Measurements from ENCODE around the gene ACSF3.

The ACSF3 gene

DNA sequence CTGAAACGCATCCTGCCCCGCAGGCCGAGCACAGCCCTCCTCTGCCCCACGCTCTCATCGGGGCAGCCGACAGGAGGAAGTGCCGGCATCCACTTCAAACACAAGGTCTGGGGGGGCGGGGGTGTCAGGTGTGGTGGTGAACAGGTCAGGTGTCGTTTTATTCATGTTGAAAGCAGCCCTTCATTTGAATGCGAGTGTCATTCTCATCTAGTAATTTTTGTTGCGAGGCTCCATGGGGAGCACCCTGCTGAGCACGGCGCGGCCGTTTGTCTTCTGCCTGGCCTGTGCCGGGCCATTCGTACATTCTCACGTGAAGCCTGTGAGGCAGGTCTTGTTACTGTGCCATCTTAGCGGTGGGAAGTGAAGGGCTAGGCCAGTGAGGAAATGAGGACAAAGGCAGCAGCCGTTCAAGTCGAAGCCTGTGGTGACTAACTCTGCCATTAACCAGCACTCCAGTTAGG lies 1.9 kb downstream of the ACSF3 start:
- peak; percentile 13 for DNase-seq (ENCODE audit: low spot score)

DNA sequence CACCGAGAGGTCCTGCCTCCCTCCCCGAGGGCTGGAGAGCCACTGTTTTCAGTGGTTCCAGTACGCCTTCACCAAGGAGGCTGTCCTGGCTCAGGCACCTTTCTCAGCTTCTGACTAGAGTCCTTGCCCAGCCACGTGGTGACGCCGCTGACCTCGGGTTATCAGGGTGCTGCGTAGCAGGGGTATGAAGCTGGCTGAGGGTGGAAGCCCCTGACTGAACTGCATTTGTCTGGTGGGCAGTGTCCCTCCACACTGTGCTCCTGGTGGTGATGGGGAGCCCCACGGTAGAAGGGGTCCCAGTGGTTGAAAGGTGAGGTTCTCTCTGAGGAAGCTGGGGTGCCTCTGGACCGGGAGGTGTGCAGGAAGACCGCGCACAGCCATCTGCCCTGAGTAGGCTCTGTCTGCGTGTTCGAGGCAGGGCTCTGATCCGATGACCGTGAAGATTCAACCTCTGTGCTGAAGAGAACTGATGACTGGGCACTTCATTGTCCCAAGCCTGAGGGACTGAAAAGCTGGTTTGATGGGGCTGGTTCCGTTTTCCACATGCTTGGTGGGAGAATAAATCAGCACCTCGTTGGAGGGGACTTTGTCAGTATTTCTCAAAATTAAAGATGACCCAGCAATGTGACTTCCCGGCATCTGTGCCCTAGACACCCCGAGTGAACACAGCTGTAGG lies 2.5 kb downstream of the ACSF3 start:
- DNase-seq (ENCODE audit: low spot score), result no peak

DNA sequence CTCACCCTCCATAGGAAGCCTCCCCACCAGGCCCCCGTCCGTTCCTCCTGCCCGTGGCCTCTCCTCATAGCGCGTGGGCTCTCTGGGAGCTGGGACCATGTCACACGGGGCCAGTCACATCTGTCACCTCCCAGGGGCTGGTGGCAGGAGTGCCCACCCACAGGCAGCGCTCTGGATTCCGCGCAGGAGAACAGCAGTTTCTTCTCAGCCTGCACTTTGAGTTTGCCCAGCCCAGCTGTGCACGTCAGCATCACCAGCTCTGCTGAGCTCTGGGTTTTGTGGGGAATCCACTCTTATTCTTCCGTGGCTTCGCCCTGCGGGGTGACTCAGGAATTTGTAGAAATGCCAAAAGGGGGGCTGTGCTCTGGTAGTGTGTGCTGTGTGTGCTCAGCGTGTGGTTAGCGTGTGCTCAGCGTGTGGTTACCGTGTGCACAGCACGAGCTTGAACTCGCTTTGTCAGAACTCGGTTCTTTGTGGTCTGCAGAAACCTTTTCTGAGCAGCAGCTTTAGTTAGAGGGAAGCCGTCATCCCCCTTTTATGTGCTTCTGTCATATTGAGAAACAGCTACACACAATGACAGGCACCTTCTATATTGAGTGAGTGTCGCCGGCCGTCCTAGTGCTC lies 3.2 kb downstream of the ACSF3 start:
- DNase-seq (ENCODE audit: low spot score), result no peak

DNA sequence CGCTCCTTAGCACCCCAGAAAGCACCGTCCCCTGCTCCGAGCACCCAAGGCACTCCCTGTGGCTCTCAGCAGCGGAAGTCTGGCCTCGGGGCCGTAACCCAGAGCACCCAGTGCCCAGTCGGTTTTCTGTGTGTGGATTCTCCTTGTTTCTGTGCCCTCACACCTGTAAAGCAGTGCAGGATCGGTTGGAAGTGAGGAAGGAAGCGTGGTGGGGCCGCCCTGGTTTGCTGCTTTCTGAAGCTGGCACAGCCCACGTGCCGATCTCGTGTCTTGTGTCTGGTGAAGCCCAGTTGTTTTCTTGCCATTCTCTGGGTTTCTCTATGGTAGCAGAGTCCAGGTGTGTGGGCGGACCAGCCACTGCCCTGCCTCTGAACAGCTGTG lies 3.7 kb downstream of the ACSF3 start:
- no peak for DNase-seq (ENCODE audit: low spot score)

DNA sequence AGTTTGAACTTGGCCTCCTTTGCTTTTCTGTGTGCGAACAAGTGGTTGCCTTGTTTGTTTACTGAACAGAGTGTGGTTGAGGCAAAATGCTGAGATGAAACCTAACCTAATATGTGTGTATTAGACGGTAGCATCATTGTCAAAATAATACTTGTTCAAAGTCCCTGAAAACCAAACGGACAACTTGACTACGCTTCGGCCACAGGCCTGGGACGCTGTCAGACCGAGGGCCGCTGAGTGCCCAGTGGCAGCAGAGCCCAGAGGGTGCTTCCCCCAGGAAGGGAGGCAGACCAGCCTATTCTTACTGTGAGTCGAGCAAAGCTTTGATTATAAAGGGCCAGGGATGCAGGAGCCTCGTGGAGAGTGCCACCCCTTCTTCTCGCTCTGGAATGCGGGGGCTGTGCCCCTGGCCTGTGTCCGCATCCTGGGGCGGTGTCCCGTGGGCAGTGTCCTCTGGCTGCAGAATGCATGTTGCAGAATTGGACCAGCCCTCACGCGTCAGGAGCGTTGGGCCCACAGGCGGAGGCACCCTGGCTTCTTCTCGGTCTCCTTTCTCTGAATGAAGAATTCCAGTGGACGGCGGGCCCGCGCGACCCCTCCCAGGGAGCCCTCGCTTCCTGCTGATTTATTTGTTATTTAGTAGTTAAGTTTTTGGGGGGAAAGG lies 5.2 kb downstream of the ACSF3 start:
- no peak for DNase-seq (ENCODE audit: low spot score)

DNA sequence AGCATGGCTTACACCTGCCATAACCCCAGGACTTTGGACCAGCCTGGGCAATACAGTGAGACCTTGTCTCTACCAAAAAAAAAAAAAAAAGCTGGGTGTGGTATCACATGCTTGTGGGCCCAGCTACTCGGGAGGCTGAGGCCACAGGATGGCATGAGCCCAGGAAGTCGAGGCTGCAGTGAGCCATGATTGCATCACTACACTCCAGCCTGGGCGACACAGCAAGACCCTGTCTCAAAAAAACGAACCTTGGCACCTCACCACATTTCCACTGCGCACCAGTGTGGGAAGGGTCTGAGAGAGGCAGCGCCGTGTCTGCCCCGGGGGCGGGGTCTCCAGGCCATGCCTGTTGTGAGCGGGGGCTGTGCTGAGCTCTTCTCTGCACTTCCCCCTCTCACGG lies 6.3 kb downstream of the ACSF3 start:
- no peak for DNase-seq (ENCODE audit: low spot score)

DNA sequence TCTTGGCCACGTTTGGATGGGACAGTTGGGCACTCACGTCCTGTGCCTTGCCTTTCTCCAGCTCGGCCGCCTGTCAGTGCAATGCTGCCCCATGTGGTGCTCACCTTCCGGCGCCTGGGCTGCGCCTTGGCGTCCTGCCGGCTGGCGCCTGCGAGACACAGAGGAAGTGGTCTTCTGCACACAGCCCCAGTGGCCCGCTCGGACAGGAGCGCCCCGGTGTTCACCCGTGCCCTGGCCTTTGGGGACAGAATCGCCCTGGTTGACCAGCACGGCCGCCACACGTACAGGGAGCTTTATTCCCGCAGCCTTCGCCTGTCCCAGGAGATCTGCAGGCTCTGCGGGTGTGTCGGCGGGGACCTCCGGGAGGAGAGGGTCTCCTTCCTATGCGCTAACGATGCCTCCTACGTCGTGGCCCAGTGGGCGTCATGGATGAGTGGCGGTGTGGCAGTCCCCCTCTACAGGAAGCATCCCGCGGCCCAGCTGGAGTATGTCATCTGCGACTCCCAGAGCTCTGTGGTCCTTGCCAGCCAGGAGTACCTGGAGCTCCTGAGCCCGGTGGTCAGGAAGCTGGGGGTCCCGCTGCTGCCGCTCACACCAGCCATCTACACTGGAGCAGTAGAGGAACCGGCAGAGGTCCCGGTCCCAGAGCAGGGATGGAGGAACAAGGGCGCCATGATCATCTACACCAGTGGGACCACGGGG lies 7.1 kb downstream of the ACSF3 start:
- DNase-seq (ENCODE audit: low spot score), result no peak

DNA sequence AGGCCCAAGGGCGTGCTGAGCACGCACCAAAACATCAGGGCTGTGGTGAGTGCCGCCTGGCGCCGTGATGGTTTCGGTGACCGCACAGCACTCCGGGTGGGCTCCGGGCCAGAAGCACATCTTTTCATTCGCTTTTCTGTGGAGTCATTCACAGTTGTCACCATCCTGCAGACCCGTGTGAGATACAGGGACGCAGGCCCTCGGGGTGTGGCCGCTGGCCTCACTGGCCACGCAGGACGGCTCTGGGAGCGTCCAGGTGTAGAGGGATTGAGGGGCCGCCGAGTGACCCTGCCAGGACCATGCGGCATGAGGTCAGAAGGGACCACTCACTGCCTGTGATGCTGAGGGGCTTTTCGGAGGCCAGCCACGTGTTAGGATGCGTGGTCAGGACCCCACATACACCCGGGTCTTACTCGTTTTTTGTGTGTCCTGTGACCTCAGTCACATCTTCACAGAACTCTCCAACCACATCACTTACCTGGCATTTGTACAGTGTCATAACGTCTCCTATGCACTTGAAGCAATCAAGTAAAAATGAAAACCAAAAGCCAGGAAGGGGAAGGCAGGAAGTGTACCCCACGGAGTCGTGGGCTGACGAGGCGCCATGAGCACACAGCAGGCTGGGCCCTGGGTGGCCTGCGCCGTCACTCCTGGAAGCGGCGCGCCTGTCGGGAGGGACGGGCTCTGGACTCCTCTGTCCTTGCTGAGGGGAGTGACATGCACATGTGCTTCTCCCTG lies 7.8 kb downstream of the ACSF3 start:
- no peak for DNase-seq (ENCODE audit: low spot score)

DNA sequence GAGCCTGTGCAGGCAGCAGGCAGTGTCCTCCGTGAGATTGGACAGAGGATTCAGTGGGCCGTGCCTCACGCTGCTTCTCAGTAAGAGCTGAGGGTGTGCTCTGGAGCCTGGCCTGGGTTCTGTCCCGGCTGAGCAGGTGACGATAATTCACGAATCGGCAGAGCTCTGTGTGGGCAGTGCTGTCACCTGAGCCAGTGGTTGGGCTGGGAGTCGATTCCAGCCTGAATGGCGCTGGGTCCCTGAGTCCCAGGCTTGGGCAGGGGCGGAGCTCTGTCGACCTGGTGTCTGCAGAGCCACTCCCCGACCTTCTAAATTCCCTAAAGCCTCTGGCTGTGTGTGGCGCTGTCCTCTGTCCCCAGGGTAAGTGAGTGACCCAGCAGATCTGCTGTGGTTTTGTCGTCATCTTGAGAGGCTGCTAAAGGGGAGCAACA lies 8.4 kb downstream of the ACSF3 start:
- no peak for DNase-seq (ENCODE audit: low spot score)

DNA sequence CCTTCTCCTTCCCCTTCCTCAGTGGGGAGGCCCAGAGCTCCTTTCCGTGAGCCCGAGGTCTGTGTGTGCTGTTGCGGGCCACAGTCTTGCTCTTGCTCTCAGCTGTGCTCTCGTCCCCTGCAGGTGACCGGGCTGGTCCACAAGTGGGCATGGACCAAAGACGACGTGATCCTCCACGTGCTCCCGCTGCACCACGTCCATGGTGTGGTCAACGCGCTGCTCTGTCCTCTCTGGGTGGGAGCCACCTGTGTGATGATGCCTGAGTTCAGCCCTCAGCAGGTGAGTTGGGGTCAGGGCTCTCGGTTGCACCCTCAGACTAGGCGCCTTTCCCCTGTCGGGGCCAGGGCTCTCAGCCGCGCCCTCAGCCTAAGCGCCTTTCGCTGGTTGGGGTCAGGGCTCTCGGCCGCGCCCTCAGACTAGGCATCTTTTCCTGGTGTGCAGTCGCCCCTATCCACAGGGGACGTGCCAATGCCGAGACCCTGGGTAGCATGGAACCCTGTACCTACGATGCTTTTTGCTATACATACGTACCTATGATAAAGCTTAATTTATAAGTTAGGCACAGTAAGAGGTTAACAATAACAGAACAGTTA lies 8.9 kb downstream of the ACSF3 start:
- no peak for DNase-seq (ENCODE audit: low spot score)

DNA sequence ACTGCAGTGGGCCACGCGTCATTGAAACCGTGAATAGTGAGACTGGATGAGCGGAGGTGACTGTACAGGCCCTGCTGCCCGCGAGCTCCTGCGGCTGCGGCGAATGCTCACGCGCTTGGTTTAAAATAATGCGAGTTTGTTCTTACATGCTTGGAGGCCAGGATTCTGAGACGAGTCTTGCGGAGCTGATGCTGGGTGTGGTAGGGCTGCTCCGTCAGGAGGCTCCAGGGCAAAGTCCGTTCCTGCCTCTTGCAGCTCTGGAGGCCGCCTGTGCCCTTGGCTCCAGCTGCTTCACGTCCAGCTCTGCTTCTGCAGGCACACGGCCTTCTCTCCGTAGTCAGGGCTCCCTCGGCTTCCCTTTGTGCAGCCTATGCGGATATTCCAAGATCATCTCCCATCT lies 9.5 kb downstream of the ACSF3 start:
- DNase-seq (ENCODE audit: low spot score), result no peak

DNA sequence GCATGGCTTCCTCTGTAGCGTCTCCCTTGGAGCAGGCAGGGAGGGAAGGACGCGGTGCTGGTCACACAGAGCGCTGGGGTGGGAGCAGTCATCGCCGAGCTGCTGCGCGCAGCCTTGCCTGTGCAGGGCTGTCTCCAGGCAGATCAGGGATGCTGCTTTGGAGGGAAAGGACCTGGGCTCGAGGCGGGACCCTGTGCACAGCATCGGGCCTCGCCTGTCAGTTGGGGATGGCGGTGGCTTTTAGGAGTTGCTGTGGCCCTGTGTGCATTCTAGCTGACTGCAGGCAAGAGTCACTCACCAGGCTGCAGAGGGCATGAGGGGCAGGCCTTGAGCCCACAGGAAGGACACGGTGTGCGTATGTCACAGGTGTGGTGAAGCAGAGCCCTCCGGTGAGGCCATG lies 10.1 kb downstream of the ACSF3 start:
- no peak for DNase-seq (ENCODE audit: low spot score)

DNA sequence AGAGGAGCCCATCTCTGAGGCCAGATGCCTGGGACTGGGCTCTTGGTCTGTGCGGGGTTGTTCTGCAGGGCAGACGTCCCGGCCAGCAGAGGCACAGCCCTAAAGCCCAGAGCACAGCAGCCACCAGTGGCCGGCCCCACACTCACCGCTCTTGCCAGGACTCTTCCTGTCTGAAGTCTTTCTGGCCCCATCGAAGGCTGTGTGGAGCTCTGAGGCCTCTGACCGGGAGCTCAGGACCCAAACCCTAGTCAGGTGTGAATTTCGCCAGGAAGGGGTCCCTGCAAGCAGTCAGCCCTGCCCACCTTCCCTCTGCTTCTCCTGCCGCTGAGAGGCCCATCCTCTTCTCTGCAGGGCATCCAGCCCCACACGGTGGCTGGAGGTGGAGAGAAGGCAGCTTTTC lies 10.7 kb downstream of the ACSF3 start:
- no peak for DNase-seq (ENCODE audit: low spot score)

DNA sequence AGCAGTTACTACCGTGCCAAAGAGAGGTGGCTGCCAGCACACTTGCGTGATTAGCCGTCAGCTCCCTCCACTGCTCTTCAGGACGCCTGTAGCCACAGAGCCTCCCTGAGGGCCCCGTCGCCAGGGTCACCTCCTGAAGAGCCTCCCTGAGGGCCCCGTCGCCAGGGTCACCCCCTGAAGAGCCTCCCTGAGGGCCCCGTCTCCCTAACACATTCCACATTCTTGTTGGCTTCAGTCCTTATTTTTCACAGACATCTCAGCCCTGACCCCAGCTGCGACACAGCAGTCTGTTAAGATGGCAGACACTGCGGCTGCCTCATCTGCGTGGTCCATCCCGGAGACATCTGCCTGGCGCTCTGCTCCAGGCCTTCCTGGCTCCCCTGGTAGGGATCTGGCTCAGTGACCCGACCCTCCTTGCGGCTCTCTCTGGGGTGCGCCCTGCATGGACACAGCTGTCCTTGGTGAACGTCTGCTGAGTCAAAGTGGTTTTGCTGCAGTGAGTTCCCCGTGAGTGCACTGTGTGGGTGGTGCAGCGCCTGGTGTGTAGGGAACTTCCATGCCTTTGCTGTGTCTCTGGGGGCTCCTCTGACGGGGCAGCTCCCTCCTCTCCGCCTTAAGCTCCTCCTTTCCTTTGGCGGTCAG lies 11.4 kb downstream of the ACSF3 start:
- no peak for DNase-seq (ENCODE audit: low spot score)

DNA sequence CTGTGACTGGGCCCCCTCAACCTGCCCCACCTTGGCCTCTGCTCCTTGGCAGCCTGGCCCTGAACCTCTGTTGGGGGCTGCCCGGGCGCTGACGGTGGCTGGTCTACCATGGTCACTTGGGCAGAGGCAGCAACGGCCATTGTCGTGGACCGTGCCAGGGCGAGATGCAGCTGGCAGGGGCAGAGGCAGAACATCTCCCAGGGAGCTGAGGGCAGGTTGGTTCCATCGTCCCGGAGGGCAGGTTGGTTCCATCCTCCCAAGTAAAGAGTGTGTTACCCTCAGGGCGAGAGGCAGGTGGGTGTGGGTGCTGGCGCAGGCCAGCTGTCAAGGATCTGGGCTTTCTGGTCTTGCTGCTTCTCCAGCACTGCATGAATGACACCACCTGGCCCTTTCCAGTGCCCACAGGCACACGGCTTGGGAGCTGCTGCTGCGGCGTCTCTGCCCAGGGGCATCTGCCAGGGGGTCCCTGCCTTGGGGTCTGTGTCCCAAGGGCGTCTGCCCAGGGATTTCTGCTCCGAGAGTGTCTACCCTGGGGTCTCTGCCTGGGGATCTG lies 12.0 kb downstream of the ACSF3 start:
- no peak for DNase-seq (ENCODE audit: low spot score)

DNA sequence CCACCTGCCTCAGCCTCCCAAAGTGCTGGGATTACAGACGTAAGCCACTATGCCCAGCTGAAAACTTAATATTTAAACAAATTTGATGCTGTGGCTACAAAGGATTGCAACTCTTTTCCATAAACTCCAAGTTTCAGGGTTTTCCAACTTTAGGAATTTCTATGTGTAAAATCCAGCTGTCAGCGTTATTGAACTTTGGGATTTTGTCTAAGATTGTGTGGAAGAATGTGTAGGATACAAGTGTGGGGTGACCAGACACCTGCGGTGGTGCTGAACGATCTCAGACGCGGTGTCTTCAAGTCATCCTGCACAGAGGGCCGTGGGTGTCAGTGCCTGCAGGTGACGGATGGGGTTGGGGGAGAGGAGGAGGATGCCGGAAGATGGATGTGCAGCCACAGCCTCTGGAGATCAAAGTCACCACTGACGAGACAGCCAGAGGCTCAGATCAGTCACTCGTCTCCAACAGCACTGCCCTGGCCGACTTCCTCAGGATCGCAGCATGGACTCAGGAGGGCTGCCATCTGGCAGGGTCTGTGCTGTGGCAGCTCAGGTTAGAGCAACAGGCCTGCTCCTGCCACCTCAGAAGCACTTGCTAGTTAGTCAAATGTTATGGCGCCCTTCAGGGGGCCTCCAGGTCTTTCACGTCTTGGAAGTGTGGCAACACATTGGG lies 13.0 kb downstream of the ACSF3 start:
- peak; percentile 90 for DNase-seq (ENCODE audit: low spot score)

DNA sequence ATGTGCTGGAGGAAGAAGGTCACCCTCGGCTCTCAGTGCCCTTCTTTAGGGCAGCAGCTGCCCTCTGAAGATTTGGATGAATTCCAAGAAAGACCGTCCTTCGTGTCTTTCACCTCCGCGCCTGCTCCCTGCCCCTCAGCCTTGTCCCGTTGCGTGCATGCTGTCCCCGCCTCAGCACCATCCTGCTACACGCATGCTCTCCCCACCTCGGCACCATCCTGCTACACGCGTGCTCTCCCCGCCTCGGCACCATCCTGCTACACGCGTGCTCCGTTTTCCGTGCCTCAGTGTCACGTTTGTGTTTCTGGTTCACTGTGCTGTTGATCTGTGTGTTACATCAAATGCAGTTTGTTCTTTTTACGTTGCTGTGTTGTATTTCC lies 13.5 kb downstream of the ACSF3 start:
- DNase-seq (ENCODE audit: low spot score), result no peak

DNA sequence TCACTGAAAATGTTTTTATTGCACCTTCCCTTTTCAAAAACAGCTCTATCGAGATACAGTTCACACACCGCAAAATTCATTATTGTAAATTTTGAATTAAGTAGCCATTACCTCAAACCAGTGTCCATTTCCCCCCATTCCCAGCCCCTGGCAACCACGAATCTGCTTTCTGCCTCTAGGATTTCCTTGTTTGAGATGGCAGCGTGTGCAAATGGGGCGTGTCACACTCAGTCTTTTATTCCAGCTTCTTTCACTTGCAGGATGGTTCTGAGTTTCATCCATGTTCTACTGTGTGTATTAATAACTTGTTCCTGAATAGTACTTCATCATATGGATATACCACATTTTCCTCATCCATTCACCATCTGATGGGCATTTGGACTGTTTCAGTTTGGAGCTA lies 14.8 kb downstream of the ACSF3 start:
- no peak for DNase-seq (ENCODE audit: low spot score)

DNA sequence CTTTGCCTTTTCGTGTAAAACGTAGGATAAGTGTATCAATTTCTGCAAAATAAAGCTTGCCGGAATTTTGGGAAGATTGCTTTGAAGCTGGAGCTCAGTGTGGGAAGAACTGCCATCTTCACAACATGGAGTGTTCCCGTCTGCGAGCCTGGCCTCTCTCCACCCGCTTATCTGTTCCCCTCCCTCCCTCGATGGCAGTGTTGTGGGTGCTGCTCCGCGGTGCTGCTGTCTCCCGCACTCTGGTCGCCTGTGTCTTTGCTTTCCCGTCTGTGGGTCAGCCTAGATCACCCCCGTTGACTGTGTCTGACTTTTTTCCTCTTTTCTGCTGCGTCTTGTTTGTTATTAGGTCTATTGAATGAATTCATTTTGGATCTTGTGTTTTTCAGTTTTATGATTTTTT lies 17.0 kb downstream of the ACSF3 start:
- DNase-seq (ENCODE audit: low spot score), result no peak

DNA sequence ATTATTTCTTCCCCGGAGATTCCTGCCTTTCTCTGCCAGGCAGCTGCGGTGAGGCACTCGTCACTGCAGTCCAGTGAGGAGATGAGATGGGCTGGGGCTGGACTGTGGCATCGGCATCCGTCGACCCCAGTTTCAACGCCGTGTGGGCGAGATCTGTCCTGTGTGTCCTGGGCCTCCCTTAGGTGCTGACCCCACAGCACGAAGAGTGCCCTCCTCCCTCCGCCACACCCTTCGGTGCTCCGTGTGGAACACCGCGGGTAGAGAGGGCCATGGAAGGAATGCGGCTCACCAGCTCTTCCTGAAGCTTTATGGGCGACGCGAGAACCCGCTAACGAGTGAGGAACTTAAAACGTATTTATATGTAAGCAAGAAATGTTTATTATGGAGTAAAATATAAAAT lies 17.6 kb downstream of the ACSF3 start:
- DNase-seq (ENCODE audit: low spot score), result no peak
